Measurements from ENCODE around the gene KCNIP4. TPM values are rescaled to one million over a fixed set of nuclear protein-coding genes. Genes with fewer than 3 reads are reported as not detected.

KCNIP4 gene
- total RNA-seq, 1 donor, result not detected

DNA sequence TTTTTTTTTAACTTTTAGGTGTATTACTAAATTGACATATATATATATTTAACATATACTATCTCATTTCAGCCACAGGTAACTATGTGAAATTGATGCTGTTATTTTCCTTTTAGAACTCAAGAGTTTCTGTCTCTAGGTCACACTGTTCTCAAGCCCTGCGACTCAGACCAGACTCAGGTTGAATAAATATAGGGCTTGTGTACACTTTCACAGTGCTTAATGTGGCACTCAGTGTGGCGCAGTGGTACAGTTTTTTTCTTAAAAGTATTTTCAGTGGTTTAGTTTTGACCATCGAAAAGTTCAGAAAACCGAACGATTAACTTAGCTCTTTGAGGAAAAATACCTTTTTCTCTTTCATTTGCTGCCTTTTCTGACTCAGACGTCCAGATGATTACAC lies 1223.7 kb downstream of the KCNIP4 start:
- H3K4me3 ChIP-seq (ENCODE audit: insufficient read depth, low read length), result no peak overlapping the region
- H3K4me2 ChIP-seq (ENCODE audit: insufficient read depth, low read length), result no peak overlapping the region
- H3K4me1 ChIP-seq (ENCODE audit: insufficient read depth, low read length), result no peaks in the 10 kb centered on the region
- H3K36me3 ChIP-seq (ENCODE audit: insufficient read depth, low read length), result peaks cover 15% of the 10 kb centered on the region
- H2AFZ ChIP-seq (ENCODE audit: low read length), result no peak overlapping the region
- H3K27me3 ChIP-seq (ENCODE audit: insufficient read depth, low read length), result no peaks in the 10 kb centered on the region
- no peak overlapping the region for H3K27ac ChIP-seq (ENCODE audit: low read depth, low read length)
- TF ChIP-seq, protein P1, sequence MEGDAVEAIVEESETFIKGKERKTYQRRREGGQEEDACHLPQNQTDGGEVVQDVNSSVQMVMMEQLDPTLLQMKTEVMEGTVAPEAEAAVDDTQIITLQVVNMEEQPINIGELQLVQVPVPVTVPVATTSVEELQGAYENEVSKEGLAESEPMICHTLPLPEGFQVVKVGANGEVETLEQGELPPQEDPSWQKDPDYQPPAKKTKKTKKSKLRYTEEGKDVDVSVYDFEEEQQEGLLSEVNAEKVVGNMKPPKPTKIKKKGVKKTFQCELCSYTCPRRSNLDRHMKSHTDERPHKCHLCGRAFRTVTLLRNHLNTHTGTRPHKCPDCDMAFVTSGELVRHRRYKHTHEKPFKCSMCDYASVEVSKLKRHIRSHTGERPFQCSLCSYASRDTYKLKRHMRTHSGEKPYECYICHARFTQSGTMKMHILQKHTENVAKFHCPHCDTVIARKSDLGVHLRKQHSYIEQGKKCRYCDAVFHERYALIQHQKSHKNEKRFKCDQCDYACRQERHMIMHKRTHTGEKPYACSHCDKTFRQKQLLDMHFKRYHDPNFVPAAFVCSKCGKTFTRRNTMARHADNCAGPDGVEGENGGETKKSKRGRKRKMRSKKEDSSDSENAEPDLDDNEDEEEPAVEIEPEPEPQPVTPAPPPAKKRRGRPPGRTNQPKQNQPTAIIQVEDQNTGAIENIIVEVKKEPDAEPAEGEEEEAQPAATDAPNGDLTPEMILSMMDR (IDR thresholded peaks at IDR 0.05; ENCODE audit: extremely low read depth, low read depth, low read length), result no peak
- no peak for DNase-seq (ENCODE audit: insufficient read length, low spot score, missing footprints)
- no peaks in the 10 kb centered on the region for H4K20me1 ChIP-seq (ENCODE audit: insufficient read depth, low read length)
- H3K79me2 ChIP-seq (ENCODE audit: insufficient read depth, low read length), result no peaks in the 10 kb centered on the region
- no peaks in the 10 kb centered on the region for H3K9me3 ChIP-seq (ENCODE audit: low read depth, low read length)

DNA sequence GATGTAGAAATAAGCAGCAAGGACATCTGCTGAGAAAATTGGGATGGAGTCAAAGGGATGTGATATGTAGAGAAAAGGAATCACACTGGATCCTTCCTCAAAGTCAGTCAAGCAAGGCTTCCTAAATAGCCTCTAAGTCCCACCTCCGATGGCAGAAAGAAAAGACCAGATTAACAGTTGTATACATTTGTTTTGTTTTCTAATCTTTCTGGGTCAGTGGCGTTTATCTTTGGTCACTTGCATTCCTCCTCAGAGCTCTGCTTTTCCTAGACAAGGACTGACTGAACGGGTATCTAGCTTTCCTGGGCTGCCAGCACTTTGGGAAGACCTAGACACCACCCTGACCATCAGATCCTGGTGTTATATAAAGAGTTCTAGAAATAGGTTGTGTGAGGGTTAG lies 1225.1 kb downstream of the KCNIP4 start:
- no peaks in the 10 kb centered on the region for H3K27me3 ChIP-seq (ENCODE audit: insufficient read depth, low read length)
- H4K20me1 ChIP-seq (ENCODE audit: insufficient read depth, low read length), result no peaks in the 10 kb centered on the region
- TF ChIP-seq, protein P1 (IDR thresholded peaks at IDR 0.05; ENCODE audit: extremely low read depth, low read depth, low read length), result no peak
- H3K4me2 ChIP-seq (ENCODE audit: insufficient read depth, low read length), result no peak overlapping the region
- H3K79me2 ChIP-seq (ENCODE audit: insufficient read depth, low read length), result no peaks in the 10 kb centered on the region
- no peaks in the 10 kb centered on the region for H3K9me3 ChIP-seq (ENCODE audit: low read depth, low read length)
- no peak overlapping the region for H3K27ac ChIP-seq (ENCODE audit: low read depth, low read length)
- H2AFZ ChIP-seq (ENCODE audit: low read length), result no peak overlapping the region
- peaks cover 15% of the 10 kb centered on the region for H3K36me3 ChIP-seq (ENCODE audit: insufficient read depth, low read length)
- H3K4me3 ChIP-seq (ENCODE audit: insufficient read depth, low read length), result no peak overlapping the region
- DNase-seq (ENCODE audit: insufficient read length, low spot score, missing footprints), result no peak
- H3K4me1 ChIP-seq (ENCODE audit: insufficient read depth, low read length), result no peaks in the 10 kb centered on the region

DNA sequence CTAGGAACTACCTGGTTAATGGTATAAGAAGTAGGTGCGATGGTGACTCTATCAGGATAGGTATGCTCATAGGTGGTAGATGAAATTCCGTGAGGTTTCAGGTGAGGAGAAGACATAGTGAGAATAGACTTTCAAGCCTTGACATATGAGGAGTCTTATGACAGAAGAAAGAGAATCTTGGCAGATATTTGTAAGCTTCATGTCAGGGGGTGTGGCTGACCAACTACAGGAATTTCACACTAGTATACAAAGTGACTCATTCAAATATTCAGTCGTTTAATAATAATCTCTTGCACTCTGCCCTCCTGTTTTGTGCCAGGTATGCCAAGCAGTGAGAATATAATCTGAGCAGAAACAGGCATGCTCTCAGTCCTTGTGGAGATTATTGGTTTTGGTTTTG lies 1225.6 kb downstream of the KCNIP4 start:
- Histone ChIP-seq H3K79me2 (ENCODE audit: insufficient read depth, low read length) (no peaks in the 10 kb centered on the region), H3K36me3 (ENCODE audit: insufficient read depth, low read length) (peaks cover 15% of the 10 kb centered on the region), H3K4me2 (ENCODE audit: insufficient read depth, low read length) (no peak overlapping the region), H3K4me1 (ENCODE audit: insufficient read depth, low read length) (no peaks in the 10 kb centered on the region), H2AFZ (ENCODE audit: low read length) (no peak overlapping the region), H3K4me3 (ENCODE audit: insufficient read depth, low read length) (no peak overlapping the region), H4K20me1 (ENCODE audit: insufficient read depth, low read length) (no peaks in the 10 kb centered on the region), H3K27me3 (ENCODE audit: insufficient read depth, low read length) (no peaks in the 10 kb centered on the region), H3K9me3 (ENCODE audit: low read depth, low read length) (no peaks in the 10 kb centered on the region), H3K27ac (ENCODE audit: low read depth, low read length) (no peak overlapping the region)
- DNase-seq (ENCODE audit: insufficient read length, low spot score, missing footprints), result peak; percentile 52
- TF ChIP-seq, protein P1 (IDR thresholded peaks at IDR 0.05; ENCODE audit: extremely low read depth, low read depth, low read length), result no peak

DNA sequence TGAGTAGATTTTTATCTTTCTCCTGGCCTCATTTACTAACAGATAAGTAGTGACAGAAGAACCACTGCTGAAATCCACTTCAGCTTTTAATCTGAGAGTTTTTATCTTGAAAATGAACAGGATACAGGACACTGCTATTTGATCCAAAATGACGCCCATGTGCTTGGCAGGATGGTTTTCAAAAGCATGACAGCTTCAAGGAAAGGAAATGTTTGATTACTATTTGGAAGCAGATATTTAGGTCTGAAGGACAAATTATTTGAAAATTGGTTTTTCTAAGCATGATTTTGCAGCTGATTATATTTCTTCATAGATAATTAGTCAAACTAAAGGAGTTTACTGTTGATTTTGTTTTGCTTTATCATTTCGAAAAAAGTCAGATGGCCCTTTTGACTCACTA lies 1237.2 kb downstream of the KCNIP4 start:
- Histone ChIP-seq H3K27me3 (ENCODE audit: insufficient read depth, low read length) (no peaks in the 10 kb centered on the region), H3K4me1 (ENCODE audit: insufficient read depth, low read length) (no peaks in the 10 kb centered on the region), H3K9me3 (ENCODE audit: low read depth, low read length) (no peaks in the 10 kb centered on the region), H3K4me3 (ENCODE audit: insufficient read depth, low read length) (no peak overlapping the region), H3K4me2 (ENCODE audit: insufficient read depth, low read length) (no peak overlapping the region), H2AFZ (ENCODE audit: low read length) (no peak overlapping the region), H3K36me3 (ENCODE audit: insufficient read depth, low read length) (peaks cover 26% of the 10 kb centered on the region), H3K79me2 (ENCODE audit: insufficient read depth, low read length) (no peaks in the 10 kb centered on the region), H4K20me1 (ENCODE audit: insufficient read depth, low read length) (no peaks in the 10 kb centered on the region), H3K27ac (ENCODE audit: low read depth, low read length) (no peak overlapping the region)
- TF ChIP-seq, protein P1 (IDR thresholded peaks at IDR 0.05; ENCODE audit: extremely low read depth, low read depth, low read length), result no peak
- no peak for DNase-seq (ENCODE audit: insufficient read length, low spot score, missing footprints)
